Prostate gland (tissue), 2 donors: ENCODE data around the gene C1orf159.

Source experiments
- POLR2A ChIP-seq: fragments of 450-650 bp; IDR thresholded peaks from one replicate; pipeline ENCODE4 v1.6.1; 2016; ENCODE audit warnings: antibody characterized with exemption, mild to moderate bottlenecking
- POLR2AphosphoS5 ChIP-seq: sonication (generic); formaldehyde crosslinking; IDR thresholded peaks from one replicate; pipeline ENCODE4 v1.6.1; 2017; ENCODE audit warnings: antibody characterized with exemption
- TF ChIP-seq, protein P1 (sequence below), 4 experiments: fragments of 200-600 bp in 2 of 4; fragments of 450-650 bp in 2 of 4; sonication (generic) in 2 of 4; IDR thresholded peaks; 1 replicate in 3 of 4; 2 replicates in 1 of 4; pipeline ENCODE4 v1.5.1; 2016 to 2019; ENCODE audit warnings: antibody characterized with exemption in 4 of 4, mild to moderate bottlenecking in 2 of 4, moderate library complexity in 2 of 4

DNA sequence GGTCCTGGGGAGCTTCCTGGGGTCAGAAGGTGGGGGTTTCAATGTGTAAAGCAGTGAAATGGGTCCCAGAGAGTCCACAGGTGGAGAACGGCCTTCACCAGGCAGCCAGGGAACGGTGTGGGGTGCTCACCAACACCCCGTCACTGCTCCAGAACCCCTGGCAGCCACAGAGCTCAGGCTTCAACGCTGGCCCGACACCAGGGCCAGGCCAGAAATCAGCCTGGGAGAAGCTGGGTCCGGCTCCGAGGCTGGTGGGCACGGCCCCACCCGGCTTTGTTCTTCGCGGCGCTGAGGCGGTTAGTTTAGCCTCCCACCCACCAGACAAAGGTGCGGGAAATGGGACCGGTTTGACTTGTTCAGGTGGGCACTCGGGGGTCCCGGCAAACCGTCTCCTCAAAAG lies 24.8 kb upstream of the C1orf159 start:
- TF ChIP-seq, protein P1, sequence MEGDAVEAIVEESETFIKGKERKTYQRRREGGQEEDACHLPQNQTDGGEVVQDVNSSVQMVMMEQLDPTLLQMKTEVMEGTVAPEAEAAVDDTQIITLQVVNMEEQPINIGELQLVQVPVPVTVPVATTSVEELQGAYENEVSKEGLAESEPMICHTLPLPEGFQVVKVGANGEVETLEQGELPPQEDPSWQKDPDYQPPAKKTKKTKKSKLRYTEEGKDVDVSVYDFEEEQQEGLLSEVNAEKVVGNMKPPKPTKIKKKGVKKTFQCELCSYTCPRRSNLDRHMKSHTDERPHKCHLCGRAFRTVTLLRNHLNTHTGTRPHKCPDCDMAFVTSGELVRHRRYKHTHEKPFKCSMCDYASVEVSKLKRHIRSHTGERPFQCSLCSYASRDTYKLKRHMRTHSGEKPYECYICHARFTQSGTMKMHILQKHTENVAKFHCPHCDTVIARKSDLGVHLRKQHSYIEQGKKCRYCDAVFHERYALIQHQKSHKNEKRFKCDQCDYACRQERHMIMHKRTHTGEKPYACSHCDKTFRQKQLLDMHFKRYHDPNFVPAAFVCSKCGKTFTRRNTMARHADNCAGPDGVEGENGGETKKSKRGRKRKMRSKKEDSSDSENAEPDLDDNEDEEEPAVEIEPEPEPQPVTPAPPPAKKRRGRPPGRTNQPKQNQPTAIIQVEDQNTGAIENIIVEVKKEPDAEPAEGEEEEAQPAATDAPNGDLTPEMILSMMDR (IDR thresholded peaks at IDR 0.05): no peak
- TF ChIP-seq POLR2A (no peak), POLR2AphosphoS5 (no peak)
